Stimulated activated CD4-positive, alpha-beta T cell treated with anti-CD3 and anti-CD28 coated beads, Interleukin-15, amount 100 ng/mL, for 24 hours (primary cell): ENCODE data around the gene TCP11L1.
"Not testable (repeated sequence)": the region's sequence is repeated elsewhere in the genome, so short reads cannot be mapped to it uniquely, and the experiment has no call there.

Experiments
- DNase-seq: peaks from one replicate; pipeline ENCODE4 v3.0.0-alpha.2; 2020

Gene TCP11L1

DNA sequence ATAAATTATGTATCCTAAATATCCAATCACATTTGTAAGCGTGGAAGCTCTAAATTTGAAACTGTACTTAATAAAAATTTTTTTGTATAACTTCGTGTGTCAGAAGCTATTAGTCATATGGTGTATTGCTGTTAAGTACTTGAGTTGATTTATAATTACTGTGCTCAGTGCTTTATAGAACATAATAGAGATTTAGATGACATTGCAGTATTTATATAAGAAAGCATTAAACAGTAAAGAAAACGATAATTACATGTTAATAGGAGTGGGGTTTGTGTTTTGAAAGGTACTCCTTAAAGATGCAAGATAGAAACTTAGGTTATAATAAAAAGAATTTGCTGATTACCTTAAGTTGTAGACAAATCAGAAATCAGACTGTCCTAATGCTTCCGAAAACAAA lies 5.9 kb upstream of the TCP11L1 start:
- DNase-seq: no peak

DNA sequence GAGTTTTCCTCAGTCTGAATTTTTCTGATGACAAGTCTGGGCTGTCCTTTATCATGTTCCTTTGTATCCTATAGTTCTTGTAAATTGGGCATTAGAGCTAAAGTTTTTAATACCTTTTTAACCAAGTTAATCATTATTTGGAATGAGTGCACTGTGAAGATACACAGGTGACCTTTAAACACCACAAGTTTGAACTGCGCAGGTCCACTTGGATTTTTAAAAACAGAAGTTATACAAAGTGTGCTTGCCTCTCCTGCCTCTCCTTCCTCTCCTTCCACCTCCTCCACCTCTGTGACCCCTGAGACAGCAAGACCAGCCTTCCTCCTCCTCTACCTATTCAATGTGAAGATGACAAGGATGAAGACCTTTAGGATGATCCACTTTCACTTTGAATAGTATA lies 4.4 kb upstream of the TCP11L1 start:
- DNase-seq: no peak

DNA sequence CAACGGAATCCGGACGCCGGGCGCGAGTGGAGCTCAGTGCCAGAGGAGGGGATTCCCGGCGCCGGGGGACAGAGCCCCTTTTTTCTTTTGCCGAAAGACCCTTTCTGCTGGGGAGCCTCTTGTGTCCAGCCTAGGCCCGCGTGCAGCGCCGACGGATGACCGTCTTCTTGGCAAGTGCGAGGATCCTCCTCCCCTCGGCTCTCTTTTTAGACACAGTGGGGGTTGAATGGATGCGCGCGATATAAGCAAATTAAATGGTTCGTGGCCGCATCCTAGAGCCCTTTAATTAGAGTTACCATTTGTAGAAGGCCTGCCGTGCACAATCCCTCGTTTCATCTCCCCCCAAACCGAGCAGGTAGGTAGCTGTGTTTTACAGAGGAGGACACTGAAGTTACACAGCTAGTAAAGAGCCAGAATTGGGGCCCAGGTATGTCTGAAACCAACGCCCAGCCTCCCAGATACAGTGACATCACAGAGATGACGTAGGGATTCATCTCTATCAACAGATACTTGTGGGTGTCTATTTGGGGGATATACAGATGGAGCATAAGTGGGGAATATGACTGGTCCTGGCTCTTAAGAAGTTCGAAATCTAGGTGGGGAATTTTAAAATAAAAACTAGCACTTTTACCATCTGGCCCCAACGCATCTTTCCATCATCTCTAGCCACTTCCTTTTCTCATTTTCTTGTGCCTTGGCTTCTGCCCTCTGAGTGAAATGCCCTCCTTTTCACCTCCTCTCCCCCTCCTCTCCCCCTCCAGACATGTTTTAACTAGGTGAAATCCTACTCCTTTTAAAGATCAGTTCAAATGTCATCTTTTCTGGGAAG lies 875 bp downstream of the TCP11L1 start:
- DNase-seq: peak; percentile 69

DNA sequence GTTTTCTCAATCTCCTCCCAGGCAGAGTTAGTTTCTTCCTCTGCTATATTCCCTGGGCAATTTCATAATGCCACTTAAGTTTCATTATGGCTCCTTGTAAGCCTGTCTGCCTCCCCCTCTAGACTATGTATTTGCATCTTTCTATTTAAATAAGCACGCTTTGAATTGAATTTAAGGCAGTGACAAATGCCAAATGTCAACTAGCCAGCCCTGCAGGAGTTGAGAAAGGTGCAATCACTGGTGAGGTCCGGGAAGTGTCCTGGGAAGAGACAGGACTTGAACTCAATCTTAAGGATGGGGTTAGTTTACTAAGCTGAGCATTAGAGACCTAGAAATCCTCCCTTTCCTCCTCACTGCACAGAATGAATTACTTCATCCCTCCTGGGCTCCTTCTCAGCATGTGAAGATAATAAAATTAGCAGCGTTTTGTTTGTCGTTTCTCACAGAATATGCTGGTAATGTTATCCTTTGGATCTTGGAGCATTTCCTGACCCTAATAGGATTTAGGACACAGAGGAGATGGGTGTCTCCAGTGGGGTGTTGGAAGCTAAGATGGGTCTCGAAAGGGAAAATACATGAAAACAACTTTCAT lies 1.6 kb downstream of the TCP11L1 start:
- no peak for DNase-seq

DNA sequence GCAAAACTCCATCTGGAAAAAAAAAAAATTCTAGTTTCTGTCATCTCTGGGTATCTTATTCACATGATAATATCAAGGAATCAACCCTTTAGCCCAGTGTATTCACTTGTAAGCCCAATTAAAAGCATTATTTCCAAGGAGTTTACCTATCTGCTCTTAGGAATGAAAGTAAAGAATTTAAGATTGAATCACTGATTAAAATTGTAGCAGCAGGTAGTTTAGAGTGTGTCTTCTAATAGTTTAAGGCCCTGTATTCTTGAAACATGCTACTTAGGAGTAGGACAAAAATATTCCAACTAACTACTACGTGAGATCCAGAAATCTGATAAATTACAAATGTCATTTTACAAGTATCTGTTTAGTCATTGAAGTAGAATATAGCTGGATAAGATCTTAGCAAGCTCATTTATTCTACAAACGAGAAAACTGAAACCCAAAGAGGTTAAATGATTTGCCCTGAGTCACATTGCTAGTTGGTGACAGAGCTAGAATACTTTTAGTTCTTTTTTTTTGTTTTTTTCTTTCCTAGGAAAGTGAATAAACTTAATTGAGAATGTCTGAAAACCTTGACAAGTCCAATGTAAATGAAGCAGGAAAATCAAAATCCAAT lies 4.0 kb downstream of the TCP11L1 start:
- DNase-seq: no peak

DNA sequence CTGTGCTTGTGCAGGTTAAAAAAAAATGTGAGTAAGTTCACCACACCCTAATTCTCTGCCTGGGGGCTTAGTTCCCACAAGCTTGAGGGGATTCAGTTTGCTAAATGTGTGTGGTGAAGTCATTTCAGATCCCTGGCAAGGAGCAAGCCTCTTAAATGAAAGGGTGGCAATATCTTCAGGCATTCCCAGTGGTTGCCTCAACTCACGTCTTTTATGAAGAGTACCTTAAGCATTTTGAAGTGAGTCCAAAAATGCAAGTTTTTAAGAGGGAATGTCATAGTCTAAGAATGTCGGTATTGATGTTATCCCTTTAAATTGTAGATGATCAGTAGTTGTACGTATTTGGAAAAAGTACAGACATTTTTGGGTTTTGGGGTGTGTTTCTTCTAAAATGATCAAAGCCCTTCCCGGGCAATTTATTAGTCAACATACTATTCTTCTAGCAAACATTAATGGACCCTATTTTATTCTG lies 4.9 kb downstream of the TCP11L1 start:
- no peak for DNase-seq

DNA sequence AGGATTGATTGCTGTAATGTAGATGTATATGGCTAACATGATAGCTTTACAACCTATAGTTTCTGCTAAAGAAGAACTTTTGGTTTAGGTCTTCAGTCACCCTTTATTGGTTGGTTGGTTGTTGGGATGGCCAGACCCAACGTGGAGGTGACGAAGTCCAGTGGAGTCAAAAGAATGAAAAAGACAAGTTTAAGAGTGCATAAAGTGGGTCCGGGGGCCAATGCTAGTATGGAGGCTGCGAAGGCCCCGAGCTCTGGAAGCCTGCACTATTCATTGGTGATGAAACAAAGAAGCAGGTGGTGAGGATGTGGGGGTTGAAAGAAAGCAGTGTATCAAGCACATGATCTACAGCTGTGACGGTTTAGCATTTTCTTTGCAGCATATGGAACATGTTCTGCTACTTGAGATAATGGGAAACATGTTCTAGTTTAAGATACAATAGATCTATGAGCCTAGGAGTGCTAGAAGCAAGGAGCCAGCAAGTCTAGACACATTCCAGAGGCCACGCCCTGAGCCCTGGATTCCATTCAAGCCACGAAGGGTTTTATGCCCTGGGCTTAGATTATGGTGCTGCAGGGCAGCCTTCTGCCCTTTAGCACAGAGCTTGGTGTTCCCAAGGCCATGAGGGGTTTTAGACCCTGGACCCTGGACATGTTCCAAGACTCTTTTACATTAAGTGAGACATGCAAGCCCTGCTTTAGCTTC lies 6.3 kb downstream of the TCP11L1 start:
- DNase-seq: no peak

DNA sequence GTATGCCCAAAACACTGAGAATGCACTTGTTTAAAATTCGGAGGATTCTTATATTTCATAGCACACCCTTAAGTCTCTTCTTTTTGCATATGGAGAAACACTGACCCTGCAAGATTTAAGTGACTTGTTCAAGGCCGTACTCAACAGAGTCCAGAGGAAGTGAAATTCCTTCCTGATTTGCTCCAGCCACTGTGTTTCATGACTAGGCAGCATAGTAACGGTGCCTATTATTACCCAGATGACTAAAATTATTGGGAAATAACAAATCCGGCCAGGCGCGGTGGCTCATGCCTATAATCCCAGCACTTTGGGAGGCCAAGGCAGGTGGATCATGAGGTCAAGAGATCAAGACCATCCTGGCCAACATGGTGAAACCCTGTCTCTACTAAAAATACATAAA lies 9.3 kb downstream of the TCP11L1 start:
- DNase-seq: not testable (repeated sequence)

DNA sequence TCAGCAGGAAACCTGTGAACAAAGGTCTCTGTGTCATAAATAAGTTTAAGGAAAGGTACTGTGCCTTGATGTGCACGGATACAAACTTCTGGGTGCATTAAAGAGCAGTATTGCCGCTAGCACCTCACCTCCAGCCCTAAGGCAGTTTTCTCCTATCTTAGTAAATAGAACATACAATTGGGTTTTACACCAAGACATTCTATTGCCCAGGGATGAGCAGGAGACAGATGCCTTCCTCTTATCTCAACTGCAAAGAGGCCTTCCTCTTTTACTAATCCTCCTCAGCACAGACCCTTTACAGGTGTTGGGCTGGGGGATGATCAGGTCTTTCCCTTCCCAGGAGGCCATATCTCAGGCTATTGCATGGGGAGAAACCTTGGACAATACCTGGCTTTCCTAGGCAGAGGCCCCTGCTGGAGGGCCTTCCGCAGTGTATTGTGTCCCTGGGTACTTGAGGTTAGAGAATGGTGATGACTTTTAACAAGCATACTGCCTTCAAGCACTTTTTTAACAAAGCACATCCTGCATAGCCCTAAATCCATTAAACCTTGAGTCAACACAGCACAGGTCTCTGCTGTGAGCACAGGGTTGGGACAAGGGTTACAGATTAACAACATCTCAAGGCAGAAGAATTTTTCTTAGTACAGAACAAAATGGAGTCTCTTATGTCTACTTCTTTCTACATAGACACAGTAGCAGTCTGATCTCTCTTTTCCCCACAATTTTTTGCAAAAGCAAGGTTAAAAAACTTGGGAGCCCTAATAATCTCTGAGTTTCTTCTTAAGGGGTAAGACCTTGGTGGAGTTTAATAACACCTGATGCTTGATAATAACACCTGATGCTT lies 10.4 kb downstream of the TCP11L1 start:
- DNase-seq: not testable (repeated sequence)

DNA sequence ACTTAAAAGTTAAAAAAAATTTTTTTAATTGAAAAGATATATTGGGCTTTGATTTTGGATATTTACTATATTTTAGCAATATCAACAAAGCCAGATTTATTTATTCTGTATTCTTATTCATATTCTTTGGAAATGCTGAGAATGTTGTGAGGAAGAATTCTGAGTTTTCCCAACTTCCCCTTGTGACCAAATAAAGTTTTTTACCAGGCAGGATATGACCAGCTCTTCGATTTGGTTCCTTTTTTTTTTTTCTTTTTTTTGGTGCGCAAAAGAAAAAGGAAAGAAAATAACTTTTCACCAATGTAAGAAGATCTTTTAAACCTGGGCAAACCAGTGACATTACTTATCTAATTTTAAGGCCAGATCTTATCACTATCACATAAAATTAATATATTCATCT lies 12.9 kb downstream of the TCP11L1 start:
- no peak for DNase-seq

DNA sequence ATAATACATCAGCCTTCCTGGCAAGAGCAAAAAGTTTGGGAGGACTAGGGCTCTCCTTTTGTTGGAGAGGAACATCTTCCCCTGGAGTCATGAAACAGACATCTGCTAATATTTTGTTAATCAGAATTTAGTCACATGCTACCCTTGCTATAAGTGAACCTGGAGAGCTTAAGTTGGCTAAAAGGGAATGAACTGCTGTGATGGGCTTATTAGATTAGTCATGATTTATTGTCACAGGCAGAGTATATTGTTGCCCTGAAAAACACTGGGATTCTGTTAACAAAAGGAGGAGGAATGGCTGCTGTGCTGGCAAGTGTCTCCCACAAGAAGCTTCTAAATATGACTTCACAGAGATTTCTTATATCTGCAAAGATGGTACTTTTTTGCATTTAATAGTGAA lies 16.0 kb downstream of the TCP11L1 start:
- no peak for DNase-seq

DNA sequence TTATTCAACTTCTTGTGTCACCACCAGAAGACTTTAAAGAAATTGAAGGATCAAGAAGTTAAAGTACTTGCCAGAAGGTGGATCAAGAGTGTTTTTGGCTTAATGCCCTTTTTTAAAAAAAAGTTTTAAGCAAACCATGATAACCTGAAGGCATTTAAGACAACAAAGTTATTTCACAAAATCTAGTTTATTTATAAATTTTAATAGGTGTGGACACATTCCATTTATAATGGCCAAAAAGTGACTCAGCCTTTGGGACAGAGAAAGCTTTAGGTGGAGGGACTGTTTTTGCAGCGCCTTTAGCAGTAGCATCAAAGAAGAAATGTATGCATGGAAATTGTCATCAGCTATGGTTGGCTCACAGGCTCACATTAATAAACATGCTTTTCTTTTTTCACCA lies 17.9 kb downstream of the TCP11L1 start:
- no peak for DNase-seq

DNA sequence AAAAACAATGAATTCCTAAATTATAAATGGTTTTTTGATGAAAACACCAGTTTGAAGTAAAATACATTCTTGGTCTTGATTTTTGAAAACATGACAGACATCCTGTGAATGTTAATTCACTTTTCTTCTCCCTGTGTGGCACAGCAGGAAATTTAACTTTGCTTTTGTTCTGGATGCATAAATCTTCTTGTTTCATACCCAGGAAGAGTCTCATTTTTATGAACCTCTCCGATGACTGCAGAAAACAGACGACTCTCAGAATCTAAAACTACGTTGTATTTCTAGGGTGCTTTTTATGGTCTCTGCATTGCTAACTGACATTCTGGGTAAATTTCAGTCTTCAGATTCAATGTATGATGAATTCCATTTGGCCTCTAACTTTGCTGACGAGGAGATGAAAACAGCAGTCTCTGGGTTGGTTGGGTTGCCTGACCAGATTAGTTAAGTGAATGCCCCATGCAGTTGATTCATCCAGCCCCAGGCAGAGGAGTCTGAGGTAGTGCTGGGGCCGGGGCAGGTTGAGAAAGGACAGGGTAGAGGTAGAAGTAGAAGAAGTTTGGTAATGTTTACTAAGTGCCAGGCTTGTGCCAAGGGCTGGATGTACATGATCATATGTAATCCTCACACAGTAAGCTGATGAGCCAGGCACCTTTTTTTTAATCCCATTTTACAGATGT lies 20.1 kb downstream of the TCP11L1 start:
- no peak for DNase-seq

DNA sequence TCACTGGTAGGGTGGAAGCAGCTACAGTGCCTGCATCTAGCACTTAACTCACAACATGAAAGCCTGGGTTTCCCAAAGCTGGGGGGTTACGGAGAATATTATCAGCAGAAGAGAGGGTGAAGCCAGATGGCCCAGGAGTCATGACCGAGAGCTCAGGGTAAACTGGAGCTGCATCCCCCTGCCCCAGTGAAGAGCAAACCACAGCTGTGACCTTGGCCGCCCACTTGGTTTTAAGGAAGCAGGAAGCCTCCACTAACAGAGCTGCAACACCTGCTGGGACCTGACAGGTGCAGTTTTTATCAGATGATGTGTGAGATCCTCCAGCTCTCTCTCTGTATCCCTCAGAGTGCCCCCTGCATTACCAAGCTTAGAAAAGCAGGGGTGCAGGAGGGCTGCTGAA lies 20.9 kb downstream of the TCP11L1 start:
- no peak for DNase-seq

DNA sequence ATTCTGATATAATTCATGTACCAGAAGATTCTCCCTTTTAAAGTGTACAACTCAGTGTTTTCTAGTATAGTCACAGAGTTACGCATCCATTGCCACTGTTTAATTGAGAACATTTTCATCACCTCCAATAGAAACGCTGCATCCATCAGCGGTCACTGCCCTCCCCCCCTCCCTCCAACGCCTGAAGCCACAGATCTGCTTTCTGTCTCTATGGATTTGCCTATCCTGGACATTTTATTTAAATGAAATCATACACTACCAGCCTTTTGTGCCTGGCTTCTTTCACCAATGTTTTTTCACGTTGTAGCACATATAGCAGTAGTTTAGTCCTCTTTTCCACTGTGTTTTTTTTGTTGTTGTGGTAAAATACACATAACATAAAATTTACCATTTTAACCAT lies 22.8 kb downstream of the TCP11L1 start:
- DNase-seq: no peak

DNA sequence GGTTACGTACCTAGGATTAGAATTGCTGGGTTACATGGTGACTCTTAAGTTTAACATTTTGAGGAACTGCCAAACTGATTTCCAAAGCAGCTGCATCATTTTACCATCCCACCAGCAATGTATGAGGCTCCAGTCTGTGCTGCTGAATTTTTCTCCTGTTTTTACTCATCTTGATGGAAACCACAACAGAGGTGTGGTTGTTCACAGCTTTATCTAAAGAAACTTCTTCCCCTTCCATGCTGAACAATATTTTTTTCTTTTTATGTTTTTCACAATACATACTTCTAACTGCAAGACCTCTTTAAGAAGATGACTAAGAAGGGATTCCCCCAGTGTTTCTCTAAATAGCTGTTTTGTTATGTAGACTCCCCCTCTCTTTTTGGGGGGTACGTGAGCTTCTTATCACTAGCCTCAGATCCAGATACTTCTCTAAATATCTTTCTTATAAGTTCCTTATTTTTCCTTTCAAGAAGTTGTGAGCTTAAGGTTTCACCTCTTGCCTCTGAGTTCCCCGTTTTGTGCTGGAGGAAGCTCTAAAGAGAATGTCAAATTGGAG lies 24.0 kb downstream of the TCP11L1 start:
- no peak for DNase-seq

DNA sequence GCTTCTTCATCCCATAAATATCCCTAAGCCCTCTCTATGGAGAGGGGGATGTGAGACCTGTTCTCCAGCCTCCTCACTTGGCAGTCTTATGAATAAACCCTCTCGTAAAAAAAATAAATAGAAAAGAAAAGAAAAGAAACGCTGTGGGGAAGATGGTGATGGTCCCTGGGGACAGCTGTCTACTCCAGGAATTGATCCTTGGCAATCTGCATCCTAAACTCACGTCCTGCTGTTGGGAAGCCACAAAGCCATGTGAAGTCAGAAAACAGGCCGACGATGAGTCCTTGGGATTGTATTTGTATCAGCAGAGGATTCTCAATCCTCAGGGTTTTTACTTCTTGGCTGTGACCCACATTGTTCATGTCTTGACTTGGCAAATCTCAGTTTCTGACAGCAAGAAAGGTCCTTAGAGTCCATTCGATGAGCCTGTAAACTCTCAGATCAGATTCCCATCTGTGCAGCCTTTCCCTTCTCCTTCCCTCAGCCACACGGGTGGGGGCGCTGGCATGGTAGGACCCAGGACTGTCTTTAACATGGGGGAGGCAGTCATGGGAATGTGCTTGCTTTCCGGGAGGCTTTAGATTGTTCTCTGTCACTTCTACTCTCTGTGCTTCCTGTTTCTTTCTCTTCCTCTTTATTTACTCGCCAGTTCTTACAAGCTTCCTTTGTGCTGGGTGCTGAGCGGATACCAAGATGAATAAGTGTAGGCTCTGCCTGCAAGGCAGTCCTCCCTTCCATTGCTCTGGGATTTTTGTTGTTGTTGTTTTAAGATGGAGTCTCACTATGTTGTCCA lies 24.9 kb downstream of the TCP11L1 start:
- no peak for DNase-seq

DNA sequence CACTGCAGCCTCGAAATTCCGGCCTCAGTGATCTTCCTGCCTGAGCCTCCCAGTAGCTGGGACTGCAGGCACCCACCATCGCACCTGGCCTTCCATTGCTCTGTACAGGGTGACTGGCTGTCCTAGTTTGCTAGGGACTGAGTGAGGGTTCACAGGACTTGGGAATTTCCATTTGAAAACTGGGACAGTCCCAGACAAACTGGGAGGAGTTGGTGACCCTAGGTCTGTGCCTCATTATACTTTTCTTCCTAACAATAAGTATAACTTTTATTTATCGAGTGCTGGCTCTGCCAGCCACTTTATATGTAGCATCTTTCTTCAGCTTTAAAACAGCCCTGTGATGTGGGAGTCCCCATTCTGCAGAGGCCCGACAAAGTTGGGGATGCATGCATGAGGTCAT lies 25.5 kb downstream of the TCP11L1 start:
- DNase-seq: no peak

DNA sequence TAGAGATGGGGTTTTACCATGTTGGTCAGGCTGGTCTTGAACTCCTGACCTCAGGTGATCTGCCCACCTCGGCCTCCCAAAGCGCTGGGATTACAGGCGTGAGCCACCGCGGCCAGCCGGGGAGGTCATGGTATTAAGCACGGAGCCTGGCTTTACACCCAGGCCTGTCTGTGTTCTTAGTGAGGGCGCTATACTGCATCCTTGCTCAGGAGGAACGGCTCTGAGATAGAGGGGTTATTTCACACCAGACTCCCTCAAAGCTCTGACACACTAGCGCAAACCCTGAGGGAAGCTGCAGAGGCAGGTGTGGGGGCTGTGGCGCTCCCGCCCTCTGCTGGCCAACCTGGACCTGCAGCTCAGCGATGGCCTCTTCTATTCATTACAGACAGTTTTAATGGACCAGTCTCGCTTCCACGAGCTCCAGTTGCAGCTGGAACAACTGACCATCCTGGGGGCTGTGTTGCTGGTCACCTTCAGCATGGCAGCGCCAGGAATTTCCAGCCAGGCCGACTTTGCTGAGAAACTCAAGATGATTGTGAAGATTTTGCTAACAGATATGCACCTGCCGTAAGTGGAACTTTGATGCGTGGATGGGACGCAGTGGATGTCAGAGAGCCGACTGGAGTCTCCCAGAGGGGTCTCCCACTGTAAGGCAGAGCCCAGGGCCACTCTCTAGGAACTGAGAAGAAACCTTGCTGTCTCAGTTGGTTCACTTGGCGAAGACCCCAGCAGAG lies 26.2 kb downstream of the TCP11L1 start:
- peak; percentile 80 for DNase-seq

DNA sequence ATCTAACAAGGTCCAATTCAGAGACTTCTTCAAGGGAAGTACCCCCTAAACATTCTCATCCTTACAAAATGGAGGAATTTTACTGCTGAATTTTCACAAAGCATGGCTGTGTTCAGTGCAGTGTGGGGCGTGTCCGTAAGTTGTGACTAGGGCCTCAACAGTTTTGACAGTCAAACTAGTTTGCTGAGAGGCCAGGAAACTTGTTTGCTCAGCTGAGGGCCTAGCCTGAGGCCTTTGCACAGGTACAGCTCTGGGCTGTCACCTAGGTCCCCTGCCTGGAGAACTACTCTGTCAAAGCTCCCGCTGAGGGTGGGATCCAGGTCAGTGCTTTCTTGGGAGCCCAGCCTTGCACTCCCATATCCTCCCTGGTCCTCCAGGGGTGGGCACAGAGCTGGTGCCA lies 27.9 kb downstream of the TCP11L1 start:
- DNase-seq: no peak
